Measurements from ENCODE around the gene SLC18A3. TPM values are rescaled to one million over a fixed set of nuclear protein-coding genes. Genes with fewer than 3 reads are reported as not detected.

The SLC18A3 gene
- total RNA-seq, 1 experiment from 2014 or later, result not detected

- H3K36me3 Mint-ChIP-seq (ENCODE audit: insufficient read depth in 1 of 3, low read depth in 3 of 3), result no peaks in the 10 kb centered on the region; a peak in 1 of 7 replicates
- H3K79me2 ChIP-seq (ENCODE audit: insufficient read depth, low read length), result no peaks in the 10 kb centered on the region
- no peak overlapping the region for H2BK5ac ChIP-seq (ENCODE audit: insufficient read length, low read length)
- no peak overlapping the region for H3T11ph ChIP-seq (ENCODE audit: low read length)
- H3K27me3 ChIP-seq (ENCODE audit: insufficient read depth, low read length), result peaks cover 81% of the 10 kb centered on the region
- no peak overlapping the region for H3K23ac ChIP-seq (ENCODE audit: insufficient read length, low read depth, low read length)
- no peak overlapping the region for H4K91ac ChIP-seq (ENCODE audit: insufficient read length, low read depth, low read length)
- H2BK20ac ChIP-seq (ENCODE audit: low read depth, low read length, poor library complexity, severe bottlenecking), result no peak overlapping the region
- no peak overlapping the region for H3K27ac ChIP-seq (ENCODE audit: insufficient read length, low read depth, low read length)
- H3K4me3 Mint-ChIP-seq, result peak overlapping the region; percentile 44 to 75
- H2AFZ ChIP-seq (ENCODE audit: low read length), result no peak overlapping the region
- H2BK120ac ChIP-seq (ENCODE audit: low read depth, low read length, poor library complexity, severe bottlenecking), result no peak overlapping the region
- peak; percentile 78 for DNase-seq
- H3K27ac Mint-ChIP-seq, result no peak overlapping the region
- H3K4me2 ChIP-seq (ENCODE audit: insufficient read depth, insufficient read length, low read length), result peak overlapping the region; percentile 34
- H3K4me1 Mint-ChIP-seq, result peaks cover 32 to 49% of the 10 kb centered on the region in 2 experiments
- peaks cover 25% of the 10 kb centered on the region for H3K23me2 ChIP-seq (ENCODE audit: insufficient read length, low read depth, low read length, poor library complexity, severe bottlenecking)
- H3K9ac ChIP-seq (ENCODE audit: extremely low read depth, insufficient read length, low read length), result no peak overlapping the region
- no peak overlapping the region for H3K4ac ChIP-seq (ENCODE audit: low read depth, low read length)
- H3K27me3 Mint-ChIP-seq (ENCODE audit: low read depth), result peaks cover 99% of the 10 kb centered on the region
- peaks cover 2% of the 10 kb centered on the region for H4K20me1 ChIP-seq (ENCODE audit: control insufficient read depth, insufficient read depth, insufficient read length)
- H3K14ac ChIP-seq (ENCODE audit: insufficient read depth, low read length), result no peak overlapping the region
- no peak overlapping the region for H2BK15ac ChIP-seq (ENCODE audit: low read depth, low read length)
- no peak for TF ChIP-seq CTCF (conservative IDR thresholded peaks at IDR 0.05)
- H3K9me3 Mint-ChIP-seq, result peaks cover 2 to 12% of the 10 kb centered on the region in 2 experiments; a peak in 3 of 5 replicates
- H3K4me1 ChIP-seq (ENCODE audit: insufficient read depth, low read length), result no peaks in the 10 kb centered on the region; the same call in 1 of the 2 replicates
- no peak overlapping the region for H3K18ac ChIP-seq (ENCODE audit: insufficient read length, low read depth, low read length)
- H3K79me1 ChIP-seq (ENCODE audit: insufficient read depth, low read depth, low read length, poor library complexity, severe bottlenecking), result no peaks in the 10 kb centered on the region
- no peaks in the 10 kb centered on the region for H3K9me3 ChIP-seq (ENCODE audit: control insufficient read depth, low read depth, low read length)
- H4K5ac ChIP-seq (ENCODE audit: insufficient read length, low read depth, low read length), result no peak overlapping the region
- H4K8ac ChIP-seq (replicated peaks; ENCODE audit: insufficient read length, low read depth, low read length), result no peak overlapping the region
- no peak overlapping the region for H2BK12ac ChIP-seq (ENCODE audit: insufficient read length, low read depth, low read length)
- no CpG with 5 or more reads among the region's 63 CpGs for WGBS (ENCODE audit: extremely low coverage, insufficient read length, low lambda C conversion rate)
- no peak overlapping the region for H2AK5ac ChIP-seq (ENCODE audit: insufficient read length, low read length)
- H3K56ac ChIP-seq (ENCODE audit: insufficient read length, low read depth, low read length), result no peak overlapping the region
Measured at GRCh38 chr10:49611166-49611815, 1.2 kb downstream of the SLC18A3 start.

Measured in H9 (cell line).